ENCODE results near the gene TMEM175. TPM values are rescaled to one million over a fixed set of nuclear protein-coding genes. Genes with fewer than 3 reads are reported as not detected.
"Not testable (repeated sequence)": the region's sequence is repeated elsewhere in the genome, so short reads cannot be mapped to it uniquely, and the experiment has no call there.

TMEM175 gene
- total RNA-seq, 3 donors from 2014 or later: 26.2 to 32.2 (median 28.2) TPM

DNA sequence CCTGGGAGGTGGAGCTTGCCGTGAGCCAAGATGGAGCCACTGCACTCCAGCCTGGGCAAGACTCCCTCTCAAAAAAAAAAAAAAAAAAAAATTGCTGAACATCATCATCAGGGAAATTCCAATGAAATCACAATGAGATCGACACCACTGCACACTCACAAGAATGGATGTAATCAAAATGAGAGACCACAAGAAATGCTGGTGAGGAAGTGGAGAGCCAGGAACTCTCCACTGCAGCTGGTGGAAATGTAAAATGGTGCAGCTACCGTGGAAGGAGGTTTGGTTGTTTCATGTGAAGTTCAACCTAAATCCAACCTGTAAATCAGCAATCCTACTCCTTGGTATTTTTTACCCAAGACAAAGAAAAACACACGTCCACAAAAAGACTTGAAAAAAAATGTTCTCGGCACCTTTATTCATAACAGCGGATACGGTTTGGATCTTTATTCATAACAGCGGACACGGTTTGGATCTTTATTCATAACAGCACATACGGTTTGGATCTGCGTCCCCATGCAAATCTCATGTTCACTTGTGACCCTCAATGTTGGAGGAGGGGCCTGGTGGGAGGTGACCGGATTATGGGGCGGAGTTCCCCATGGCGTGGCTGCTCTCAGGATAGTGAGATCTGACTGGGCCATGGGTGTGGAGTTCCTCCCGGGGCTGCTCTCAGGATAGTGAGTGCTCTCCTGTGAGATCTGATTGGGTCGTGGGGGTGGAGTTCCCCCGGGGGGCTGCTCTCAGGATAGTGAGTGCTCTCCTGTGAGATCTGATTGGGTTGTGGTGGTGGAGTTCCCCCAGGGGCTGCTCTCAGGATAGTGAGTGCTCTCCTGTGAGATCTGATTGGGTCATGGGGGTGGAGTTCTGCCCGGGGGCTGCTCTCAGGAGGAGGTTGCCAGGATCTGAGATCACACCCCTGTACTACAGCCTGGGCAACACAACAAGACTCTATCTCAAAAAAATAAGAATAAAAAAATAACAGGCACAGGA is 7.9 kb upstream of the TMEM175 start:
- Histone ChIP-seq H3K27ac (no peak overlapping the region), H3K4me3 (no peak overlapping the region), H3K36me3 (no peaks in the 10 kb centered on the region), H3K9me3 (no peaks in the 10 kb centered on the region), H3K27me3 (no peaks in the 10 kb centered on the region), H3K4me1 (no peaks in the 10 kb centered on the region)
- intact Hi-C loops (cut with DNase I; ENCODE audit: low total_unique reads): no loop called here
- TF ChIP-seq, protein P1, sequence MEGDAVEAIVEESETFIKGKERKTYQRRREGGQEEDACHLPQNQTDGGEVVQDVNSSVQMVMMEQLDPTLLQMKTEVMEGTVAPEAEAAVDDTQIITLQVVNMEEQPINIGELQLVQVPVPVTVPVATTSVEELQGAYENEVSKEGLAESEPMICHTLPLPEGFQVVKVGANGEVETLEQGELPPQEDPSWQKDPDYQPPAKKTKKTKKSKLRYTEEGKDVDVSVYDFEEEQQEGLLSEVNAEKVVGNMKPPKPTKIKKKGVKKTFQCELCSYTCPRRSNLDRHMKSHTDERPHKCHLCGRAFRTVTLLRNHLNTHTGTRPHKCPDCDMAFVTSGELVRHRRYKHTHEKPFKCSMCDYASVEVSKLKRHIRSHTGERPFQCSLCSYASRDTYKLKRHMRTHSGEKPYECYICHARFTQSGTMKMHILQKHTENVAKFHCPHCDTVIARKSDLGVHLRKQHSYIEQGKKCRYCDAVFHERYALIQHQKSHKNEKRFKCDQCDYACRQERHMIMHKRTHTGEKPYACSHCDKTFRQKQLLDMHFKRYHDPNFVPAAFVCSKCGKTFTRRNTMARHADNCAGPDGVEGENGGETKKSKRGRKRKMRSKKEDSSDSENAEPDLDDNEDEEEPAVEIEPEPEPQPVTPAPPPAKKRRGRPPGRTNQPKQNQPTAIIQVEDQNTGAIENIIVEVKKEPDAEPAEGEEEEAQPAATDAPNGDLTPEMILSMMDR (IDR thresholded peaks at IDR 0.05): no peak
- TF ChIP-seq POLR2AphosphoS5 (IDR thresholded peaks at IDR 0.05) (no peak), POLR2A (IDR thresholded peaks at IDR 0.05) (no peak)
- no peak for DNase-seq (ENCODE audit: low spot score in 2 of 2)

DNA sequence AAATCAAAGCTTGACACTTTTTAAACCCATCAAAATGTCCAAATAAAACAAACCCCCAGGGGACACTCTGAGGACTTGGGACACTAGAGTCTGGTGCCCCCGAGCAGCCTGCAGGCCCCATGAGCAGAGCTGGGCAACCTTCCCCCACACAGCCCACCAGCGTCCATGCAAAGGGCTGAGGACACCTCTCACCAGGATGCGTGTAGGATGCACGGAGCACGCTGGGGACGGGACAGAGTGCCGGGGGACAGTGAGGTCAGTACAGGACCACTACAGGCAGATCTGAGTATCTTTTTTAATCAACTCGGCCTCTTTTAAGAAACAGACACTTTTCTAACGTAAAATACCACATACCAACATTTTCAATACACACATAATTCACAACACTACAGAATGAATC is 7.1 kb upstream of the TMEM175 start:
- no peak for TF ChIP-seq POLR2A (IDR thresholded peaks at IDR 0.05)
- TF ChIP-seq, protein P1 (IDR thresholded peaks at IDR 0.05): no peak
- no peak for TF ChIP-seq POLR2AphosphoS5 (IDR thresholded peaks at IDR 0.05)
- intact Hi-C loops (cut with DNase I; ENCODE audit: low total_unique reads): no loop called here
- H3K36me3 ChIP-seq: no peaks in the 10 kb centered on the region
- no peaks in the 10 kb centered on the region for H3K9me3 ChIP-seq
- H3K4me3 ChIP-seq: no peak overlapping the region
- no peaks in the 10 kb centered on the region for H3K27me3 ChIP-seq
- no peak for DNase-seq (ENCODE audit: low spot score in 2 of 2)
- no peak overlapping the region for H3K27ac ChIP-seq
- H3K4me1 ChIP-seq: no peaks in the 10 kb centered on the region

DNA sequence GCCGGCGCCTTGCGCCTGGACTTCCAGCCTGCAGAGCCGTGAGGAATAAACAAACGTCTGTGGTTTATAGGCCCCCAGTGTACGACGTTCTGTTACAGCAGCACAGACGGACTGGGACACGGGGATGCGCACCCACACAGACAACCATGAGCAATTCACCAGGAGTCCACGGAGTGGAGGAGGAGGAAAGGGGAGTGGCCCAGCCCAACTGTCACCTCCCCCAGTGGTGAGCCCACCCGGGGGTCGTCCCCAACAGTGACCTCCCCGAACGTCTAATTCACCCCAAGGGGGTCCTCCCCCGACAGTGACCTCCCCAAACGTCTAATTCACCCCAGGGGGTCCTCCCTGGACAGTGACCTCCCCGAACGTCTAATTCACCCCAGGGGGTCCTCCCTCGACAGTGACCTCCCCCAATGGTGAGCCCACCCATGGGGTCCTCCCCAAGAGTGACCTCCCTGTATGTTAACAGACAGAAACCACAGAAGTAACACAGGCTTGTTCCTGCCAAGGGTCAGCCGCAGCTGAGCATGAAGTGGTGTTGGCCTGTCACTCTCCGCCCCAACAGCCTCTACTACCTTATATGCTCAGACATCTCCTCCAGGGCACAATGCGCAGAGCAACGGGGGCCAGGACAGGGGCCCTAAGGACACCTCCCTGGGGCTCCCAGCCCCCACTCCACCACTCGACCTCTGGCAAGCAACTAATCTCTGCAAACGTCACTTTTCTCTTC is 6.3 kb upstream of the TMEM175 start:
- peaks cover 3% of the 10 kb centered on the region in 2 donors for H3K4me1 ChIP-seq

DNA sequence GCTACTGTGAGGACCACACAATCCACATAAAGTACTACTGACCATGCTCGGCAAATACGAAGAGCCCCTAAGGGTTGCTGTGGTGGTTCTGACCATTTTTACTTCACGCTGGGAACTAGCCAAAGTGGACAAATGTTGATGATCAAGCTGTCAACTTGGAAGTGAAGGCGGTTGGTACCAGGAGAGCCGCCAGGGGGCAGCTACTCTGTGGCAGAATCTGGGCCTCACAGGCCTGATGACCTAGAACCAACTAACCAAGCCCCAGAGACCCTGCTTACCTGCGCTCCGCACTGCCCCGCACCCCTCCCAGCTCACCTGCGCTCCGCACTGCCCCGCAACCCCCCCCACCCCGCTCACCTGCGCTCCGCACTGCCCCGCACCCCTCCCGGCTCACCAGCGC is 5.7 kb upstream of the TMEM175 start:
- H3K27ac ChIP-seq: no peak overlapping the region
- H3K4me3 ChIP-seq: no peak overlapping the region
- intact Hi-C loops (cut with DNase I; ENCODE audit: low total_unique reads): no loop called here
- H3K4me1 ChIP-seq: peaks cover 3 to 7% of the 10 kb centered on the region in 2 donors
- TF ChIP-seq POLR2AphosphoS5 (IDR thresholded peaks at IDR 0.05) (no peak), POLR2A (IDR thresholded peaks at IDR 0.05) (no peak)
- TF ChIP-seq, protein P1 (IDR thresholded peaks at IDR 0.05): no peak
- no peaks in the 10 kb centered on the region for H3K36me3 ChIP-seq
- H3K9me3 ChIP-seq: no peaks in the 10 kb centered on the region
- no peaks in the 10 kb centered on the region for H3K27me3 ChIP-seq
- no peak for DNase-seq (ENCODE audit: low spot score in 2 of 2)

More for the DNA sequence above, 6.3 kb upstream of the TMEM175 start:
- Histone ChIP-seq H3K9me3 (no peaks in the 10 kb centered on the region), H3K27ac (no peak overlapping the region), H3K4me3 (no peak overlapping the region), H3K27me3 (no peaks in the 10 kb centered on the region), H3K36me3 (no peaks in the 10 kb centered on the region)
- intact Hi-C loops (cut with DNase I; ENCODE audit: low total_unique reads): no loop called here
- TF ChIP-seq POLR2AphosphoS5 (IDR thresholded peaks at IDR 0.05): no peak
- TF ChIP-seq, protein P1 (IDR thresholded peaks at IDR 0.05): no peak
- TF ChIP-seq POLR2A (IDR thresholded peaks at IDR 0.05): no peak
- no peak for DNase-seq (ENCODE audit: low spot score in 2 of 2)

DNA sequence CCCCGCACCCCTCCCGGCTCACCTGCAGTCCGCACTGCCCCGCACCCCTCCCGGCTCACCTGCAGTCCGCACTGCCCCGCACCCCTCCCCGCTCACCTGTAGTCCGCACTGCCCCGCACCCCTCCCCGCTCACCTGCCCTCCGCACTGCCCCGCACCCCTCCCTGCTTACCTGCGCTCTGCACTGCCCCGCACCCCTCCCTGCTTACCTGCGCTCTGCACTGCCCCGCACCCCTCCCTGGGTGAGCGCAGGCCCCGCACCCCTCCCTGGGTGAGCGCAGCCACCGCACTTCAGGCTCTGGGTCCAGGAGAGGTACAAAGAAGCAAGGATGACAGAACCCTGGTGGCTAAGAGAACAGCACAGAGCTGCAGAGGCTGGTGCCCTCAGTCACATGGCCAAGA is 4.7 kb upstream of the TMEM175 start:
- H3K4me3 ChIP-seq; H3K27ac ChIP-seq; H3K4me1 ChIP-seq; DNase-seq (ENCODE audit: low spot score in 2 of 2); H3K36me3 ChIP-seq; intact Hi-C loops (cut with DNase I; ENCODE audit: low total_unique reads); H3K9me3 ChIP-seq; H3K27me3 ChIP-seq: not testable (repeated sequence)

All from breast epithelium (tissue), 4 donors.